DOHH2 (cell line): ENCODE data around the gene MTRFR.

Experiments
- H3F3A ChIP-seq: fragments of 200-600 bp; sonication (generic), shearing (Covaris generic); 2 replicates; pipeline ENCODE4 v1.6.0; 2016; ENCODE audit warnings: antibody characterized with exemption, mild to moderate bottlenecking; ENCODE audit not compliant: control insufficient read depth, insufficient read depth
- H3K27ac ChIP-seq: fragments of 200-600 bp; sonication (generic); 2 replicates; pipeline ENCODE4 v1.5.1; 2014; ENCODE audit warnings: low read depth, mild to moderate bottlenecking, low read length, moderate library complexity
- H3K27me3 ChIP-seq: fragments of 200-600 bp; sonication (generic); 2 replicates; pipeline ENCODE4 v1.6.1; 2014; ENCODE audit warnings: mild to moderate bottlenecking, low read length, mixed read lengths; ENCODE audit not compliant: control insufficient read depth
- H3K36me3 ChIP-seq: fragments of 200-600 bp; sonication (generic); 2 replicates; pipeline ENCODE4 v1.6.1; 2014; ENCODE audit warnings: mild to moderate bottlenecking, low read length, moderate library complexity, mixed read lengths; ENCODE audit not compliant: control insufficient read depth
- H3K4me1 ChIP-seq: fragments of 200-600 bp; sonication (generic); 2 replicates; pipeline ENCODE4 v1.6.1; 2014; ENCODE audit warnings: mild to moderate bottlenecking, low read length, mixed read lengths; ENCODE audit not compliant: control insufficient read depth
- H3K4me2 ChIP-seq: fragments of 200-600 bp; sonication (generic); 2 replicates; pipeline ENCODE4 v1.6.0; 2014; ENCODE audit warnings: mild to moderate bottlenecking, low read length, moderate library complexity
- H3K4me3 ChIP-seq: fragments of 200-600 bp; sonication (generic); 2 replicates; pipeline ENCODE4 v1.5.1; 2014; ENCODE audit warnings: mild to moderate bottlenecking, low read length, mixed read lengths
- H3K79me2 ChIP-seq: fragments of 200-600 bp; sonication (generic); 2 replicates; pipeline ENCODE4 v1.6.1; 2014; ENCODE audit warnings: mild to moderate bottlenecking, low read length, mixed read lengths; ENCODE audit not compliant: control insufficient read depth
- H3K9me2 ChIP-seq: fragments of 200-600 bp; sonication (generic); replicated peaks from 2 replicates; pipeline ENCODE4 v1.6.1; 2014; ENCODE audit warnings: mild to moderate bottlenecking, low read length, mixed read lengths; ENCODE audit not compliant: control insufficient read depth
- H3K9me3 ChIP-seq: fragments of 200-600 bp; sonication (generic); 2 replicates; pipeline ENCODE4 v1.6.1; 2014; ENCODE audit warnings: antibody characterized with exemption, low read length, mixed read lengths; ENCODE audit not compliant: control insufficient read depth, insufficient read depth
- H4K20me1 ChIP-seq: fragments of 200-600 bp; sonication (generic); 2 replicates; pipeline ENCODE4 v1.6.0; 2014; ENCODE audit warnings: low read depth, mild to moderate bottlenecking, antibody characterized with exemption, low read length, moderate library complexity; ENCODE audit not compliant: control insufficient read depth, insufficient read depth
- CTCF ChIP-seq: fragments of 200-600 bp; sonication (generic); IDR thresholded peaks from one replicate; pipeline ENCODE4 v1.5.1; 2014; ENCODE audit warnings: antibody characterized with exemption, mild to moderate bottlenecking, low read depth, low read length; ENCODE audit not compliant: poor library complexity, severe bottlenecking
- EZH2phosphoT487 ChIP-seq: fragments of 200-600 bp; sonication (generic); IDR thresholded peaks from 2 replicates; pipeline ENCODE4 v1.6.1; 2017; ENCODE audit warnings: borderline replicate concordance, mild to moderate bottlenecking, antibody characterized with exemption, low read length, moderate library complexity, mixed read lengths

MTRFR gene

GRCh38 chr12:123267335-123267920 lies 34.2 kb downstream of the MTRFR start:
- Histone ChIP-seq H3F3A (peaks cover under 1% of the 10 kb centered on the region; the same call in 1 of the 2 replicates), H3K9me2 (no peaks in the 10 kb centered on the region), H3K36me3 (peaks cover 9% of the 10 kb centered on the region), H4K20me1 (no peaks in the 10 kb centered on the region), H3K4me3 (no peak overlapping the region), H3K27me3 (no peaks in the 10 kb centered on the region), H3K4me2 (no peak overlapping the region), H3K9me3 (no peaks in the 10 kb centered on the region), H3K4me1 (peaks cover 20% of the 10 kb centered on the region), H3K79me2 (peaks cover 33% of the 10 kb centered on the region), H3K27ac (no peak overlapping the region)
- TF ChIP-seq EZH2phosphoT487: no peak
- TF ChIP-seq CTCF: no peak

- Histone ChIP-seq H3F3A (peaks cover 8% of the 10 kb centered on the region), H3K9me3 (no peaks in the 10 kb centered on the region), H3K4me3 (no peak overlapping the region), H3K4me2 (no peak overlapping the region), H3K9me2 (no peaks in the 10 kb centered on the region), H3K79me2 (peaks cover 33% of the 10 kb centered on the region), H3K4me1 (peaks cover 24% of the 10 kb centered on the region), H3K27ac (no peak overlapping the region), H3K27me3 (no peaks in the 10 kb centered on the region), H4K20me1 (no peaks in the 10 kb centered on the region), H3K36me3 (peaks cover 4% of the 10 kb centered on the region; the same call in 1 of the 2 replicates)
- TF ChIP-seq CTCF (no peak), EZH2phosphoT487 (no peak)
These were observed 35.0 kb downstream of the MTRFR start for GRCh38 chr12:123267991-123268843.

- Histone ChIP-seq H3K36me3 (no peaks in the 10 kb centered on the region; the same call in 1 of the 2 replicates), H3K4me1 (peaks cover 24% of the 10 kb centered on the region), H3K79me2 (peaks cover 33% of the 10 kb centered on the region), H4K20me1 (no peaks in the 10 kb centered on the region), H3K4me3 (no peak overlapping the region), H3K27me3 (no peaks in the 10 kb centered on the region), H3K4me2 (peak overlapping the region; percentile 90; the same call in 1 of the 2 replicates), H3F3A (peaks cover 8% of the 10 kb centered on the region), H3K27ac (no peak overlapping the region), H3K9me2 (no peaks in the 10 kb centered on the region), H3K9me3 (no peaks in the 10 kb centered on the region)
- TF ChIP-seq CTCF (no peak), EZH2phosphoT487 (no peak)
These were observed 35.6 kb downstream of the MTRFR start for GRCh38 chr12:123268850-123269249.
